Loucy (cell line): ENCODE measurements around the gene CYGB.
"Not testable (repeated sequence)": the region's sequence is repeated elsewhere in the genome, so short reads cannot be mapped to it uniquely, and the experiment has no call there.

ENCODE experiments used
- H2AFZ ChIP-seq: fragments of 200-600 bp; sonication (generic); 2 replicates; pipeline ENCODE4 v1.6.0; 2016; ENCODE audit warnings: antibody characterized with exemption, mild to moderate bottlenecking, low read length, moderate library complexity
- H3F3A ChIP-seq: fragments of 200-600 bp; 2 replicates; pipeline ENCODE4 v1.6.0; 2016; ENCODE audit warnings: antibody characterized with exemption, low read depth, mild to moderate bottlenecking
- H3K27me3 ChIP-seq: fragments of 200-600 bp; sonication (generic); 2 replicates; pipeline ENCODE4 v1.6.1; 2014; ENCODE audit warnings: low read length, mild to moderate bottlenecking; ENCODE audit not compliant: insufficient read depth, poor library complexity, severe bottlenecking
- H3K36me3 ChIP-seq: fragments of 200-600 bp; sonication (generic); 2 replicates; pipeline ENCODE4 v1.6.1; 2016; ENCODE audit warnings: low read length; ENCODE audit not compliant: insufficient read depth
- H3K4me1 ChIP-seq: fragments of 200-600 bp; sonication (generic); 2 replicates; pipeline ENCODE4 v1.5.1; 2014; ENCODE audit warnings: low read length, mild to moderate bottlenecking; ENCODE audit not compliant: insufficient read depth, poor library complexity, severe bottlenecking
- H3K4me2 ChIP-seq: fragments of 200-600 bp; sonication (generic); 2 replicates; pipeline ENCODE4 v1.6.0; 2014; ENCODE audit warnings: antibody characterized with exemption, low read length, low read depth, mild to moderate bottlenecking; ENCODE audit not compliant: poor library complexity, severe bottlenecking
- H3K4me3 ChIP-seq: fragments of 200-600 bp; sonication (generic); 2 replicates; pipeline ENCODE4 v1.5.1; 2014; ENCODE audit warnings: low read length, mild to moderate bottlenecking, mixed read lengths; ENCODE audit not compliant: poor library complexity, severe bottlenecking
- H3K79me2 ChIP-seq: fragments of 200-600 bp; sonication (generic); 2 replicates; pipeline ENCODE4 v1.6.1; 2014; ENCODE audit warnings: low read length; ENCODE audit not compliant: insufficient read depth
- H3K9ac ChIP-seq: fragments of 200-600 bp; sonication (generic); 2 replicates; pipeline ENCODE4 v1.6.0; 2014; ENCODE audit warnings: mild to moderate bottlenecking, low read depth, low read length, moderate library complexity; ENCODE audit not compliant: poor library complexity, severe bottlenecking
- H3K9me2 ChIP-seq: fragments of 200-600 bp; sonication (generic); replicated peaks from 2 replicates; pipeline ENCODE4 v1.6.1; 2016; ENCODE audit warnings: low read depth, low read length, mixed read lengths
- H3K9me3 ChIP-seq: fragments of 200-600 bp; sonication (generic); 2 replicates; pipeline ENCODE4 v1.6.1; 2014; ENCODE audit warnings: mild to moderate bottlenecking, antibody characterized with exemption, low read length, low read depth; ENCODE audit not compliant: insufficient read depth
- H4K20me1 ChIP-seq: fragments of 200-600 bp; sonication (generic); 2 replicates; pipeline ENCODE4 v1.6.0; 2014; ENCODE audit warnings: antibody characterized with exemption, low read length, mild to moderate bottlenecking; ENCODE audit not compliant: insufficient read depth, poor library complexity, severe bottlenecking
- EZH2phosphoT487 ChIP-seq: fragments of 200-600 bp; IDR thresholded peaks from 2 replicates; pipeline ENCODE4 v1.6.1; 2018; ENCODE audit warnings: antibody characterized with exemption, mild to moderate bottlenecking, moderate library complexity, borderline replicate concordance
- TF ChIP-seq, protein P1 (sequence below): fragments of 200-600 bp; sonication (generic); conservative IDR thresholded peaks from 2 replicates; pipeline ENCODE4 v1.5.1; 2014; ENCODE audit warnings: mild to moderate bottlenecking, antibody characterized with exemption, low read length

The CYGB gene

GRCh38 chr17:76519048-76519966 is 18.2 kb downstream of the CYGB start:
- Histone ChIP-seq H3F3A (peaks cover 6% of the 10 kb centered on the region; the same call in 1 of the 2 replicates), H3K4me2 (no peak overlapping the region), H3K9me3 (no peaks in the 10 kb centered on the region), H3K79me2 (no peaks in the 10 kb centered on the region), H3K4me1 (peaks cover 23% of the 10 kb centered on the region), H3K9ac (no peak overlapping the region), H3K36me3 (no peaks in the 10 kb centered on the region), H3K4me3 (no peak overlapping the region), H2AFZ (no peak overlapping the region), H3K27me3 (no peaks in the 10 kb centered on the region), H3K9me2 (no peaks in the 10 kb centered on the region), H4K20me1 (no peaks in the 10 kb centered on the region)
- TF ChIP-seq, protein P1, sequence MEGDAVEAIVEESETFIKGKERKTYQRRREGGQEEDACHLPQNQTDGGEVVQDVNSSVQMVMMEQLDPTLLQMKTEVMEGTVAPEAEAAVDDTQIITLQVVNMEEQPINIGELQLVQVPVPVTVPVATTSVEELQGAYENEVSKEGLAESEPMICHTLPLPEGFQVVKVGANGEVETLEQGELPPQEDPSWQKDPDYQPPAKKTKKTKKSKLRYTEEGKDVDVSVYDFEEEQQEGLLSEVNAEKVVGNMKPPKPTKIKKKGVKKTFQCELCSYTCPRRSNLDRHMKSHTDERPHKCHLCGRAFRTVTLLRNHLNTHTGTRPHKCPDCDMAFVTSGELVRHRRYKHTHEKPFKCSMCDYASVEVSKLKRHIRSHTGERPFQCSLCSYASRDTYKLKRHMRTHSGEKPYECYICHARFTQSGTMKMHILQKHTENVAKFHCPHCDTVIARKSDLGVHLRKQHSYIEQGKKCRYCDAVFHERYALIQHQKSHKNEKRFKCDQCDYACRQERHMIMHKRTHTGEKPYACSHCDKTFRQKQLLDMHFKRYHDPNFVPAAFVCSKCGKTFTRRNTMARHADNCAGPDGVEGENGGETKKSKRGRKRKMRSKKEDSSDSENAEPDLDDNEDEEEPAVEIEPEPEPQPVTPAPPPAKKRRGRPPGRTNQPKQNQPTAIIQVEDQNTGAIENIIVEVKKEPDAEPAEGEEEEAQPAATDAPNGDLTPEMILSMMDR: no peak
- no peak for TF ChIP-seq EZH2phosphoT487

- H3K4me1 ChIP-seq: peaks cover 17% of the 10 kb centered on the region
- no peaks in the 10 kb centered on the region for H4K20me1 ChIP-seq
- TF ChIP-seq, protein P1: no peak
- no peak for TF ChIP-seq EZH2phosphoT487
- no peak overlapping the region for H3K4me2 ChIP-seq
- no peaks in the 10 kb centered on the region for H3K9me3 ChIP-seq
- no peak overlapping the region for H3K9ac ChIP-seq
- H3K4me3 ChIP-seq: no peak overlapping the region
- no peaks in the 10 kb centered on the region for H3K27me3 ChIP-seq
- no peak overlapping the region for H2AFZ ChIP-seq
- no peaks in the 10 kb centered on the region for H3K36me3 ChIP-seq
- no peaks in the 10 kb centered on the region for H3K9me2 ChIP-seq
- peaks cover 6% of the 10 kb centered on the region; the same call in 1 of the 2 replicates for H3F3A ChIP-seq
- no peaks in the 10 kb centered on the region for H3K79me2 ChIP-seq
These were observed 19.9 kb downstream of the CYGB start for GRCh38 chr17:76517638-76518038.

DNA sequence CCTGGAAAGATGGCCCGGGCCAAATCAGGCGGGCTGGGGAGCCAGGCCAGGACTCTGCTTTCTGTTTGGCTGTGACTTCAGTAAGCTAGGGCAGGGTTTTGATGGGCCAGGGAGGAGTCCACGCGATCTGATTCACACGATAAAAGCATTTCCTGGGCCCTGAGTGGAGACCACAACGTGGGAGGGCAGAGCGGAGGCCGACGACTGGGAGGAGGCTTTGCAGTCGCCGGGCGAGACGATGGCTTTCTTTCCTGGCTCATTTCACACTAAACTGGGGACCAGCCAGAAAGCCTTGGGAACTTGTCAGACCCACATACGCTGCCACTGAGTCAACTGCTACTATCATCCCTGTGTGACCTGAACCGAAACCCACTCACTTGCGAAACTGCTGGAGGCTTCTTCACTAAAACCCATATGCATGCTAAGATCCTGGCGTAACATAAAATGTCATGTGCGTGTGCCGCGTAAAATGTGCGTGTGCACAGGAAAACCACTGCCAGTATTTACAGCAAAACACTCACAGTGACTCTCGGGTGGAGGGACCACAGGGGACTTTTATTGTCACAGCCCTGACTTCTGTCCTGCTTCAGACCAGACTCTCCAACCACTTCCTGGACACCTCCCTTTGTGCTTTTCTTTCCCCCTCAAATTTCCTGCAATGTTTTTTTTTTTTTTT is 22.1 kb downstream of the CYGB start:
- H3K9me3 ChIP-seq: no peaks in the 10 kb centered on the region
- H3K4me3 ChIP-seq: peak overlapping the region; percentile 62
- peak overlapping the region; percentile 67 for H3K9ac ChIP-seq
- no peaks in the 10 kb centered on the region for H3K36me3 ChIP-seq
- H3K27me3 ChIP-seq: no peaks in the 10 kb centered on the region
- H2AFZ ChIP-seq: peak overlapping the region; percentile 78
- H3K4me2 ChIP-seq: peak overlapping the region; percentile 69
- TF ChIP-seq EZH2phosphoT487: no peak
- TF ChIP-seq, protein P1: no peak
- no peaks in the 10 kb centered on the region for H3K9me2 ChIP-seq
- peaks cover 17% of the 10 kb centered on the region for H3K4me1 ChIP-seq
- H3F3A ChIP-seq: peaks cover 6% of the 10 kb centered on the region; the same call in 1 of the 2 replicates
- H4K20me1 ChIP-seq: no peaks in the 10 kb centered on the region
- no peaks in the 10 kb centered on the region for H3K79me2 ChIP-seq

GRCh38 chr17:76514355-76514754 is 23.2 kb downstream of the CYGB start:
- H3K9me2 ChIP-seq, H2AFZ ChIP-seq, H3K36me3 ChIP-seq, H3K4me3 ChIP-seq, H3K9me3 ChIP-seq, H4K20me1 ChIP-seq, H3F3A ChIP-seq, H3K27me3 ChIP-seq, H3K4me2 ChIP-seq, H3K9ac ChIP-seq, H3K79me2 ChIP-seq: not testable (repeated sequence)
- peaks cover 17% of the 10 kb centered on the region for H3K4me1 ChIP-seq
